Measurements from ENCODE around the gene VAMP5.
"Not testable (repeated sequence)": the region's sequence is repeated elsewhere in the genome, so short reads cannot be mapped to it uniquely, and the experiment has no call there.

VAMP5 gene

DNA sequence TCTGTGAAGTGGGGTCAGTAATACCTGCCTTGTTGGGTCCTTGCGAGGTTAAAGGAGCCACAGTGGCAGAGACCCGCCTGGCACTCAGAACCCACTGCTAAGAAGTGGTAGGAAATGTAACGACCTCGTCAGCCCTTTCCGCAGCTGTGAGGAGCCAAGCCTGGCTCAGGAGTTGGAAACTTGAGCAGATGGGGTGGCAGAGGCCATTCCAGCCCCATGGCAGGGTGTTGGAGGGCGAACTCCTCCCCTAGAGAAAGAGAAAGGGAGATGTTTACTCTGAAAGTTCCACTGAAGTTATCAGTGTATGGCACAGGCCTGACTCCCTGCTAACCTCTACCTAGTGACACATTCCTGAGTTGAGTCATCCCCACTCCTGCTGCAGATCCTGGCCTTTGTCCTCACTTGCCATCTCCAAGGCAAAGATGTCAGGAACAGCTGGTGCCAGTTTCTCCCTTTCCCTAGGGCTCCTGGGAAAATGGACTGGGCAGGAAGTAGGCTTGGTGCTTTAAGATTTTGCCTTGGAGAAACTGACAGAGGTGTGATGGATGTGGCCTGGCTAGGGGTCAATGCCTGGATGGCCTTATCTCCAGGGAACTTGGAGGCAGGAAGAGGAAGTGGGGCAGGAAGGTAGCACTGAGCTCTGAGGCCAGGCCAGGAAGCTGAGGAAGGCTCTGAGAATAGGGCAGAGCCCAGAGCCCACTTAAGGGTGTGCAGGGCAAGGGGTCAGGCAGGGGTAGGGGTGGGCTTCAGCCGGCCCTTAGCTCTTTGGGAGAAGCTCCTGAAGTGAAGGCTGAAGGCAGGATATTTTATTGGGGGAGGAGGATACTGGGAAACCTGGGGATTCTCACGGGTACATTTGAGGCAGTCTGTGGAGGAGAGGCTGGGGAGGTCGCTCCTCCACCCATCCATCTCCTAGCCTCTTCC, 888 bp downstream of the VAMP5 start:
- DNase-seq = peak; percentile 24

DNA sequence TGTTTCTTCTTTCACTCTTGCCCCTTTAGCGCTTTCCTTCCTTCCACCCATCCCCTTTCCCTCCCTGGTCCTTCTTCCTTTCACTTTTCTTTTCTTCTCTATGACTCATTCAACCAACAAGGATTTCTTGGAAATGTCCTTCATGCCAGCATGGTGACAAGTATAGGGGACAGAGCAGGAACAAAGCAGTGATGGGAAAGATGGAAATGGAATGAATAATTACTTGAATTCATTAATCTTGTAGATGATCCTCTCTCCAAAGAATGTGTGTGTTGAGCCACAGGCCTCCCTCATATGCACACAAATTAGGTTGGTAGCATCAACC, 1.5 kb downstream of the VAMP5 start:
- DNase-seq = no peak

DNA sequence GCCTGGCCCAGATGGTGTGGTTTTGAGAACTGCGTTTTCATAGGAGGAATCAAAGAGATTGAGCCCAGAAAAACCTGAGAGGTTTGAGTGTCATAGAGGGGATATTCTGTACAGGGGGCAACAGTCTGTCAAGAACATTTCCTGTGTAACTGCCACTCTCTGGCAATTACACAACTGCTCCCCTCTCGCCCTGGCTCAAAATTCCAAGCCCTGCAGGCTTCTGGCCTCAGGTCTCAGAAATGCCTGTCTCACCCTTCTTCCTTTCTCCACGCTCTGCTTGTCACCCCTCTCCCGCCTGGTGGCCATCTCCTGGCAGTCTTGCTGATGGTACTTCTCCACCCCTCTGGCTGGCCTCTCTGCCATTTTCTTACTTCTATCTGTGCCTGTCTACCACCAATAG, 4.0 kb downstream of the VAMP5 start:
- no peak for DNase-seq

DNA sequence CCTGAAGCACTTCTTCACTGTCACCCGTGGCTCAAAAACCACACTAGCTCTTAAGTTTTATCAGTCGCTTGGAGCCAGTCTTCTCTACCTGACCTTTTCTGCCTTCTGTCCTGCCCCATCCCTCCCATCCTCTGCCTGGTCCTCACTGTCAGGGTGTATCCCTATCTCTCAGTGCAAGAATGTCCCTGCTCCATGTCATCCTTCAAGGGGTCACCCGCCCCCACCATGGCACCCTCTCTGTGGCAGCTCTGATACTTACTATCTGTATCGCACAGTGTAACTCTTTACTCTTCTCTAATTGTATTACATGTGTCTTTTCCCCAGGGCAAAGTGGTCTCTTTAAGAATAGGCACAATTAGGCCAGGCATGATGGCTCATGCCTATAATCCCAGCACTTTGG, 4.4 kb downstream of the VAMP5 start:
- DNase-seq = no peak

DNA sequence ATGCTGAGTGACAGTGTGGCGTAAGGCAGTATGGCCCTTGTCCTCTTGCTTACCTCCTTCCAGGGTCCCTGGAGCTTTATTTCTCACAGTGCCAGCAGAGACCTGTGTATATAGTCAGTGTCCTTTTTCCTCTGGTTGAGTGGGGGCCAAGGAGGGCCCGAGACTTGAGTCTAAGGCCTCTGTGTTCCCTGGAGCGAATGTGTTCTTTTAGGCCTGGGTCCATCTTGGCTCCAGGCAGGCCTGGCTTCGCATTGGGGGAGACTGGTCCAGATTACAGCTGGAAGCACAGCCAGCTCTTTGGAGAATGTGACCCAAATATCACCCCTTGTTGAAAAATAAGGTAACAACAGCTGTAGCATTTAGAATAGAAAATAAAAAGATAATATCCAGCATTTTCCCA, 5.0 kb downstream of the VAMP5 start:
- no peak for DNase-seq

DNA sequence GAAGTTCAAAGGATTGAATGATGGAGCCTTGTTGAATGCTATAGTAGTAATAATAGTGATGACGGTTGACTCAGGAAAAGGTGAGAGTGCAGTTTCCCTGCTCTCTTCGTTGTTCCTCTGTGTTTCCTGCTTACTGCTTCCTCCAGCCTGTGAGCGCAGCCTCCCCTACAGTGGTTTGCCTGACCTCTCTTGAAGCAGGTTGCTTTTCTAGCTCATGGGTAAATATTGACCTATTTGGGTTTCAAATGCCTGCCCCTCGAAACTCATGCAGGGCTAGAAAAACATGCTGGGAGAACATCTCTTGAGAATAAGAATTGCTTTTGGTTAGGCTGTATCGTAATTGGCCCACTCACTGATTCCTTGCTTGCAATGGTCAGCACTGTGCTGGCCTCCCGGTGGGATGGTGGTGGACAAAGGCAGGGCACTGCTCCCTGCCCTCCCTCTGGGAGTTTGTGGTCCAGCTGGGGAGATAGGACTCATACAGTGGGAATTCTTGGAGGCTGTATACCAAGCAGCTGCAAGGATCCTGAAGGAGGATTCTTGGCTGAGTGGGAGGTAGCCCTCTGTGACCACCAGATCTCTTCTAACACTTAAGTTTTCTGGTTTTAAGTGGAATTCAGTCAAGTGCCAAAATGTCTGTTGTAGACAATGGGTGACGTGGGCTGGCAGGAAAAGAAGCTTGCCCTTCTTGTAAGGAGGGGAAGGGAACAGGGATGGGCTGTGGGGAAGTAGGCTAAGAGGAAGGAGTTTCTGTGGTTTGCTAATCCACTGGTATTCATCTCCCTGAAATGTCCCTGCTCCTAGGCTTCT, 6.0 kb downstream of the VAMP5 start:
- DNase-seq = no peak

DNA sequence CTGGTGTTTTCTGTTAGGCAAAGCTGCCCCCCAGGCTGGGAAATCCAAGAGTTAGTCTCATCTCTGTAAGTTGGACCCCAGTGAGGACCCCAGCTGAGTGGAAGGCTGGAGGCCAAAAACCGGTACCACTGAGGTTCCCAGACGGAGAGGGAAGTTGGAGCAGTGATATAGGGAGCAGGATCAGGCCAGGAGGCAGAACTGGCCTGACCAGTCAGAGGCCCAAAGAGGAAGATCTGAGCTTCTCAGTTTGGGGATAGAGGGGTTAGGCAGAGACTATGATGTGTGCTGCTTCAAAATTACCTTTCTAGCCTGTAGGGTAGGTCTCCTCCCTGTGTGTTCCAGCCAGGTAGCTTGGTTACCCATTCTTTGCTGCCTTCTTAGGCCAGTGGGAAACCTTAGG, 6.7 kb downstream of the VAMP5 start:
- DNase-seq = no peak

DNA sequence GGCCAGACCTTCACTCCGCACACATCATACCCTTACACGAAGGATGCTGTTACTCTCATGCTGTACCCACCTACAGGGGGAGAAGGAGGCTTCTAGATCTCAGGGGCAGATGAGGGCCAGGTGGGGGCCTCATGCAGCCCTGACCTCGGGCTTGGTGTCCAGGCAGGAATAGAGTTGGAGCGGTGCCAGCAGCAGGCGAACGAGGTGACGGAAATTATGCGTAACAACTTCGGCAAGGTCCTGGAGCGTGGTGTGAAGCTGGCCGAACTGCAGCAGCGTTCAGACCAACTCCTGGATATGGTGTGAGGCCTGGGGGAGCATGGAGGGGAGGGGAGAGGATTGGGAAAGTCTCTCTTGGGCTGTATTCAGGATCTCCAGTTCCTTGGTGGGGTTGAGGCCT, 7.3 kb downstream of the VAMP5 start:
- DNase-seq = no peak

DNA sequence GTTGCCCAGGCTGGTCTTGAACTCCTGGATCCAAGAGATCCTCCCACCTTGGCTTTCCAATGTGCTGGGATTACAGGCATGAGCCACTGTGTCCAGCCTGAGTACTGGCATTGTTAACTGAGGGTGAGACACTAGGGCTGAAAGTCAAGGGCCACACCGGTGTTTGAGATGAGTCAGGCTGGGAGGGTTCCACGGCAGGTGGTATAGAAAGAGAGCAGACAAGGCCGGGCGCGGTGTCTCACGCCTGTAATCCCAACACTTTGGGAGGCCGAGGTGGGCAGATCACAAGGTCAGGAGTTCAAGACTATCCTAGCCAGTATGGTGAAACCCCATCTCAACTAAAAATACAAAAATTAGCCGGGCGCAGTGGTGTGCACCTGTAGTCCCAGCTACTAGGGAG, 8.1 kb downstream of the VAMP5 start:
- DNase-seq = not testable (repeated sequence)

DNA sequence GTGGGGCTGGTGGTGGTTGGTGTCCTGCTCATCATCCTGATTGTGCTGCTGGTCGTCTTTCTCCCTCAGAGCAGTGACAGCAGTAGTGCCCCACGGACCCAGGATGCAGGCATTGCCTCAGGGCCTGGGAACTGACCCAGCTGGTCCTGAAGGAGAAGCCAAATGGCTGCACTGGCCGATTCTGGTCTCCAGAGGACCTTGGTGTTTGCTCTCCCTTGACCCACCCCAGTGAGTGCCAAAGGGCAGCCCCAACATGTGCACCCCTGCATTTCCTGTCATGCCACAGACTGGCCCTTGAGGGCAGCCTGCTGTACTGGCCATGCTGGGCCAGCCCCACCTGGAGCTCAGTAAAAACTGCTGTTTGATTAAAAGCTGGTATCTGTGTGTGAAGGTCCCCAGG, 8.8 kb downstream of the VAMP5 start:
- no peak for DNase-seq

DNA sequence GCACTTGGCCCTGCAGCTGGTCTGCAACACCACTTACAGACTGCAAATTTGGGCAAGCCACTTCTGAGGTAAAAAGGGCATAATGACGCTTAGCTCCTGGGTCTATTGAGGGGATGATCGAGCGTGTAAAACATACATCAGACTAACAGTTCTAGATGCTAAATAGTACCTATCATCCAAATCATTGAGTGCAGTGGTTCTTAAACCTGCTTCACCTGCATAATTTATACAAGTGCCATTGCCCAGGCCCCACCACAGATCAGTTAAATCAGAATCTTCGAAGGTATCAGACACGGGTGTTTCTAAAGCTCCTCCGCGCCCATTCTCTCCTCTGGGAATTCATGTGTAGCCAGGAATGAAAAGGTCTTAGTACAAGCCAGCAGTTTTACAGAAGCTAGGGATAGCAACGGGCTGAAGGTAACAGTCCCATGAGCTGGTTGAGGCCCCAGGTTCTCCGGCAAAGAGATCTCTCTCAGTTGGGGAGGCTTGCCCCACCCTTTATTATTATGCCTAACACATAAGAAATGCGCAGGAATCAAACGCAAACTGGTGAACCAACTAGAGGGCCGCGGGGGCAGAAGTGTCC, 10.6 kb downstream of the VAMP5 start:
- no peak for DNase-seq

DNA sequence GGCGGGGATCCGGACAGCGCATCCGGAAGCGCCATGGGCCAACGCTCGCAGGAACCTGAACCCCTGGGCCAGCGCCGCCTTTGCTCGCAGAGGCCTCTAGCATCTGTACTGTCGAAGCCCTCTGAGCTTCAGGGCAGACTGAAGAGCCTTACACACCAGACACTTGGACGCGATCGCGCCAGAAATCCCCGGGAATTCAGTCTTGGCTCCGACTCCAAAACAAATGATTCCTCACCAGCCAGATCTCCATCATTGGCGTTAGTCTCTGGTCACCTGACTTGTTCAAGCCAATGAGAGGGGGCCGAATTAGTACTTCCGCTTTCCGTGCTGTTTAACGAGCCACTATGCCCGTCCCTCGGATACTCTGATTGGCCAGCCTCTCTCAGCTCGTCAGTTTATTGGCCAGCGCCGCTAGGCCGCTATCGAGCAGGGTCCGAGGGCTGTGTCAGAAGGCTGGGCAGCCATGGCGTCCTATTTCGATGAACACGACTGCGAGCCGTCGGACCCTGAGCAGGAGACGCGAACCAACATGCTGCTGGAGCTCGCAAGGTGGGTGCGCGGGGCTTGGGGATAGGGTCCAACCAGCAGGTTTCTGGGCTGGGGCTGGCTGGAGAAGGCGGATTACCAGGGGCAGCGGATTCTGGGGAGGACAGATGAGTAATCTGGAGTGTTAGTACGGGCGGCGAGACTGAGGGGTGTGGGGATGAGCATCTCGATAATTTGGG, 11.2 kb downstream of the VAMP5 start, which contains the start of gene RNF181:
Gene RNF181 (plus strand): TSS at position 445 of the 725 bp plus-strand sequence. CDS start 19 bp downstream, at position 464.
- DNase-seq = peak; percentile 91

DNA sequence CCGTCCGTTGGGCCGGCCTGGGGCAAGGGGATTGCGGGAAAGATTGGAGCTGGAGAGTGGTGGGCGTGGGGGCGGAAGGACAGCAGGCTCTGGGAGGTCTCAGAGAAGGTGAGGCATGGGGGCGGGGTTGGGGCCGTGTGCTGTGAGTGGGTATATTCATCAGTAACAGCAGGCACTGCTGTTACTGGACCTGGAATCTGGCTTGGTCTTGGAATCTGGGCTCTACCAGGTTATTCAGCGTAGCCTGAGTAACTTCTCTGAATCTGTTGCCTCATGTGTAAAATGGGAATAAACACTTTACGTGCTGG, 11.7 kb downstream of the VAMP5 start:
- DNase-seq = no peak

DNA sequence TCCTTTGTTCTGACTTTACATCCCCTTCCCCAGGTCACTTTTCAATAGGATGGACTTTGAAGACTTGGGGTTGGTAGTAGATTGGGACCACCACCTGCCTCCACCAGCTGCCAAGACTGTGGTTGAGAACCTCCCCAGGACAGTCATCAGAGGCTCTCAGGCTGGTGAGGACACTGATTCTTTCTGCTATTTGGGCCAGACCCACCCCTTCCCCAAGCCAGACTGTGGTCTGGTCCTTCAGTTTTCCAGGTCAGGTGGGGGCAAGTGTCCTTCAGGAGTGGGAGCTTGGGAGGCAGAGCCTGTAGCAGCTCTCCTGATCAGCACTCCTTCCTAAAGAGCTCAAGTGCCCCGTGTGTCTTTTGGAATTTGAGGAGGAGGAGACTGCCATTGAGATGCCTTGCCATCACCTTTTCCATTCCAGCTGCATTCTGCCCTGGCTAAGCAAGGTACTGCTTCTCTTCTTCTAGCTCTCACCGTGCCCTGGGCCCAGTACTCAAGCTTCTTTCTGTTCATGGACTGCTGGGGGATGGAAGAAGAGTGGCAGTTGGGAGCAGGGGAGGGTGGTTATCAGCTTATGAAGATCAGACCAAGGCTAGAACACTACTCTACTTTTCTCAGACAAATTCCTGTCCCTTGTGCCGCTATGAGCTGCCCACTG, 12.4 kb downstream of the VAMP5 start:
- no peak for DNase-seq

DNA sequence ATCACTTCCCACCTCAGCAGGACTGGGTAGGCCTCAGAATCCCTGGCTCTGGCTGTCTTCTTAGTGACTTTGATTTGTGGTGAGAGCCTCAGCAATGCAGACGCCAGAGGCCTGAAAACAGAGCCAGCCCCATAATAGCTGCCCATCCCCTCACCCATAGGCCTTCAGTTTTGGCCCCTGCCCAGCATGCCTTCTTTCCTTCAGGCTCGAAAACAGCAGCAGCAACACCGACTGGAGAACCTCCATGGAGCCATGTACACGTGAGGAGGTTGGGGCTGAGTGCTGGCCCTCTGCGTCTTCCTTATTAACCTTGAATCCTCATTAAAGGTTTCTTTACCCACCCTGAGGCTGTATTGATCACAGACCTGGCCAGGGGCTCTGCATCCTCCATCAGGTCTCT, 13.0 kb downstream of the VAMP5 start:
- no peak for DNase-seq

DNA sequence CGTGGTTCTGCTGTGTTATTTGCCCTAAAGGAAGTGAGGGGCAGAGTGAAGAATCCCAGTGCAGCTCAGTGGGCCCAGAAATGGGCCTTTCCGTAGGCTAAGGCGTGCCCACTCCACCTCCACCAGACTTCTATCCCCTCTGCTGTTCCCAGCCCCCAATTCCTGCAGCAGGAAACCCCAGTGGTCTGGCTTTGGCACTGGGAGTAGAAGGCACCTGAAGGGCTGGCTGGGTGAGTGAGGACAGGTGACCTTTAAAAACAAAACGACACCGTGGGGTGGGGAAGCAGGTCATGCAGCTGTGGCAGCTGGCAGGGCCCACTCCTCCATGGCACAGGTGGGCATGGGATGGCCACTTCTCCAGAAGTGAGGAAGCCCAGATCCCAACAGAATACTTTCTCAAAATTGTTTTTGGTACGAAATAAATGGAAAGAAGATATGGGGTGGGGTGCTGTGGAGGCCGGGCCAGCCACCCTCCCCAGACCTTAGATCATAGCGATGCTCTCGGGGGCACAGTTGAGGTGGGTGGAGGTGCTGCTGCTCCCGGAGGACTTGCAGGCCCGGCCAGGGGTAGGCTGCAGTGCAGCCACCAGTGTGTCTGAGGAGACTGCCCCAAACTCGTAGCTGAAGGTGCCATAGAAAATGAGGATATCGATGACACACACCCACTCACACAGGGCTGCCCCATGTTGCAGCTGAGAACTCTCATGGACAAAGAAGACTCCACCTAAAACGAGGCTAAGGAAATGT, 14.5 kb downstream of the VAMP5 start:
- DNase-seq = no peak

DNA sequence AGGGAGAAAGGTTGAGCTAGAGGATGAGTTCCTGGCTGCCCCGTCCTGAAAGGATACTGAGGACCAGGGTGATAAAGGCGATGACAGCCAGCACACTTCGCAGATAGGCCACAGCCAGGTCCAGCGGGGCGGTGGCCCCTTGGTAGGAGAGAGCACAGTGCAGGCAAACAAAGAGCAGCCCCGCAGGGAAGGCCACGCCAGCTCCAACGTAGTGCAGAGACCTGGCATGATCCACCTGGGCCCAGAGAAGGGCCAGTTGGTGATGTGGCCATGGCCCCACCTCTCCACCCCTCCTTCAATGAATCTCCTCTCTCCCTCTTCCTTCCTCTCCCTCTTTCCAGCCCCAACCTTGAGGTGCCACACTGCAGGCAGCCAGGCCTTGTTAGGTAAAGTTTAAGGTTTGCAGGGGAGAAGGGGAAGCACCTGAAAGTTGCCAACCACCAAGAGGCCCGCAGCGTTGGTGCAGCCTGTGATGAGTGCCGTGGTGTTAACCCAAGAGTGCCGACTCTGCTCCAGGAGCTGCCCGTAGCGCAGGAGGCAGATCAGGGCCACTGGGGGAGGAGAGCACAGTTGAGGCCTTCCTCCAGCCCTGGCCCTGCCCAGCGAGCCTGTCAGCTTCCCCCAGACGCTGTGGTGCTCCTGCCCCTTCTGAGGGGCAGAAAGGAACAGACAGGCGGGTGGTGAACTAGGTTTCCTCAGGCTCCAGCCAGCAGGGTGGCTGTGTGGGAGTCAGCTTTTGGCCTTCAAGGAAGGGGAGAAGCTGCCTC, 15.4 kb downstream of the VAMP5 start:
- DNase-seq = no peak

DNA sequence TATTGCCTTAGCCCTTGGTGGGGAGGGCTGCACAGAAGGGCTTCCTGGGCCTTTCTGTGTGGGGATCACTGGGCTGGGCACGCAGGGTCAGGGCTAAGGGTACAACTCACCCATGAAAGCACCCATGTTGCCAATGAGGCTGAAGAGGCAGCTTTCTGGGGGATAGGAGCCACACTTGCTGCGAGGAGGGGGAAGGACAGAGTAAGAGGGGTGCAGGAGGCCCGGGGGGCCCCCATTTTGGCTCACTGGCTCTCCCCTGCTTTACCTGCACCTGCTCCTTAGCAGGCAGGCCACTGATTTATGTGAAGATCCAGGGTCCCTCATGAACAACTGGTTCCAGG, 16.0 kb downstream of the VAMP5 start:
- DNase-seq = no peak

DNA sequence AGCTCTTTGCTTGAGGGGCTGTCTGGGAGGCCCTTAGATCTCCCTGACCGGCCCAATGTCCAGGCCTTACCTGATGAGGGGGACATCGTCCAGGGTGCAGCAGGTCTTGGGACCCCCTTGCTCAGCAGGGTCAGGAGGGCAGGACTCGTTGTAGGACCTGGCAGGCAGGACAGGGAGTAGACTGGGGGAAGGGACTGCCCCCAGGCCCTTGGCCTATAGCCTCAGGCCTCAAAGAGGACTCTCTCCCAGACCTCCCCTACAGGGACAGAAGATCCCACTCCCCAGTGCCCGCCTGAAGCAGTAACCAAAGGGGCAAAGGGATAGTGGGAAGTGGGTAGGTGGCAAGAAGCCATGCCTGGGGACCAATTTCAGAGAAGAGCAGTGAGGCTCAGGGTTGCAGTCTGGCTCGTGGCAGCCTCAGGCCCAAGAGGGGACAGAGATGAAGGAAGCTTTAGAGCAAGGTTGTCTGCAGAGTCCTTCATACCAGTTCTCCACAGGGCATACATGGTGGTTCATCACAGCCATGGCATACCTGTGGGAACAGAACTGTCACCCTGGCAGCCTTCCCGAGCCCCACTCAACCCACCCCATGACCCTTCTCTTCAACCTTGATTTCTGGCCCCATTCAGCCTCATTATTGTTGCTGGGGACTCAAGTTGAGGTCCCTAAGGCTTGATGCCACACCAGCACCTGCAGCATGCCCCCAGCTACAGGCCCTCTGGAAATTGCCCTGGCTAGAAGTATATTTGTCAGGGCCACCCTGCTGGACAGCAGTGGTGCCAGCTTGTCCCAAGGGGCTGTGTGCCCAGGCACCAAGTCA, 16.9 kb downstream of the VAMP5 start:
- DNase-seq = no peak

DNA sequence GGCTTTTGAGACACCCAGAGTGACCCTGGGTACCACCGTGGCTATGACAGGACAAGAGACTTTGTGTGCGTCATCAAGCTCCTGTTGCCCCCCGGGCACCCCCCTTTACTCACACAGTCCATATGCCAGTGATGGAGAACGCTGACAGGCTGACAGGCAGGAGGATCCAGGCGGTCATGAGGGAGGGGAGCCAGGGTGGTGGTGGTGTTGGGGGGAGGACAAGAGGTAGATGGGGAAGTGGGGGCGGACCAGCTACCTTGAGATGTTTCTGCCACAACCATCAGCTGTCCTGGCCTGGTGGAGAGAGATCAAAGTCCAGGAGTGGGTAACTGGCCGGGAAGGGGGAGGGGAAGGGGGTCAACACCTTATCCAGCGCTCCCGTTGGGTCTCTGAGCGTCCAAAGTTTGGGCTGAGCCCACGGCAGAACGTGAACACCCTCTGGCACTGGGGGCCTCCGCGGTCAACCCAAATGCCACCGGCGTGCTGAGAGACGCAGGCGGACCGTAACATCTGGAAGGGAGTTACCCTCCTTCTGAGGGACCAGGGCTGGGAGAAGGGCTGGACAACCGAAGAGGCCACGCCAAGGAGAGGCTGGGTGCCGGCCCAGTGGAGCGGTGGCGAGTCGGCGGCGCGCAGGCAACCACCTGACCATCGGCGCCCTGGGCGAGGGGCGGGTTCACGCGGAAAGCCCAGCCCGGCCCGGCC, 17.7 kb downstream of the VAMP5 start:
- DNase-seq = no peak
